Neural progenitor cell (in vitro differentiated cells): ENCODE results near the gene SLC51B. TPM values are rescaled to one million over a fixed set of nuclear protein-coding genes. Genes with fewer than 3 reads are reported as not detected.
A peak's percentile ranks its signal among the peaks of the same experiment; 100 is the strongest.
"Not testable (repeated sequence)": the region's sequence is repeated elsewhere in the genome, so short reads cannot be mapped to it uniquely, and the experiment has no call there.

Source experiments
- DNase-seq: peaks from one replicate; pipeline ENCODE4 v3.0.0-alpha.2; 2016; ENCODE audit warnings: low spot score
- H2AFZ ChIP-seq: fragments of 200-600 bp; sonication (generic); replicated peaks from 2 replicates; pipeline ENCODE4 v1.6.1; 2016; ENCODE audit warnings: antibody characterized with exemption
- H3F3A ChIP-seq: fragments of 200-600 bp; sonication (generic); 2 replicates; pipeline ENCODE4 v1.6.1; 2016; ENCODE audit warnings: antibody characterized with exemption, low read depth
- H3K27ac ChIP-seq: fragments of 200-600 bp; sonication (generic); 2 replicates; pipeline ENCODE4 v1.5.1; 2016; ENCODE audit warnings: mild to moderate bottlenecking
- H3K27me3 ChIP-seq: fragments of 200-600 bp; sonication (generic); 2 replicates; pipeline ENCODE4 v1.6.1; 2016; ENCODE audit warnings: mild to moderate bottlenecking, moderate library complexity
- H3K36me3 ChIP-seq: fragments of 200-600 bp; sonication (generic); 2 replicates; pipeline ENCODE4 v1.5.1; 2016
- H3K4me1 ChIP-seq: fragments of 200-600 bp; sonication (generic); 2 replicates; pipeline ENCODE4 v1.6.1; 2016; ENCODE audit warnings: mixed run types
- H3K4me2 ChIP-seq: fragments of 200-600 bp; sonication (generic); 2 replicates; pipeline ENCODE4 v1.6.1; 2016
- H3K4me3 ChIP-seq: fragments of 200-600 bp; sonication (generic); 2 replicates; pipeline ENCODE4 v1.5.1; 2016
- H3K79me2 ChIP-seq: fragments of 200-600 bp; sonication (generic); 2 replicates; pipeline ENCODE4 v1.6.1; 2016; ENCODE audit warnings: low read depth
- H3K9ac ChIP-seq: fragments of 200-600 bp; sonication (generic); 2 replicates; pipeline ENCODE4 v1.6.1; 2016
- H3K9me3 ChIP-seq: fragments of 200-600 bp; sonication (generic); 2 replicates; pipeline ENCODE4 v1.5.1; 2016; ENCODE audit warnings: low read depth
- H4K20me1 ChIP-seq: fragments of 200-600 bp; sonication (generic); 2 replicates; pipeline ENCODE4 v1.6.1; 2016; ENCODE audit warnings: low read depth
- H3K27ac Mint-ChIP-seq: 3 replicates; pipeline ENCODE4 v1.8.0; 2021; ENCODE audit warnings: mixed read lengths
- H3K27me3 Mint-ChIP-seq: 2 replicates; pipeline ENCODE4 v1.8.0; 2022; ENCODE audit warnings: low read depth, mild to moderate bottlenecking, inconsistent platforms, moderate library complexity, mixed read lengths; ENCODE audit not compliant: insufficient read depth
- H3K36me3 Mint-ChIP-seq: 3 replicates; pipeline ENCODE4 v1.8.0; 2021; ENCODE audit warnings: mixed read lengths
- H3K4me1 Mint-ChIP-seq: 3 replicates; pipeline ENCODE4 v1.8.0; 2021; ENCODE audit warnings: mixed read lengths
- H3K4me3 Mint-ChIP-seq: 3 replicates; pipeline ENCODE4 v1.8.0; 2021; ENCODE audit warnings: mild to moderate bottlenecking, moderate library complexity, mixed read lengths
- H3K9me3 Mint-ChIP-seq: 3 replicates; pipeline ENCODE4 v1.8.0; 2020; ENCODE audit warnings: mixed read lengths
- EZH2 ChIP-seq: fragments of 200-600 bp; sonication (generic); IDR thresholded peaks from 2 replicates; pipeline ENCODE4 v1.6.1; 2017; ENCODE audit warnings: antibody characterized with exemption, mild to moderate bottlenecking, moderate library complexity
- EZH2phosphoT487 ChIP-seq: fragments of 200-600 bp; sonication (generic); IDR thresholded peaks from 2 replicates; pipeline ENCODE4 v1.6.1; 2017; ENCODE audit warnings: antibody characterized with exemption
- total RNA-seq: library from RNA; depleted of rRNA; stranded (reverse); fragments of >200 nt; gene quantifications from 2 replicates; pipeline ENCODE4 v1.2.3, GENCODE V29; 2015; ENCODE audit warnings: low replicate concordance
- TF ChIP-seq, protein P1 (sequence below): fragments of 200-600 bp; sonication (generic); IDR thresholded peaks from 2 replicates; pipeline ENCODE4 v1.5.1; 2017; ENCODE audit warnings: antibody characterized with exemption, mild to moderate bottlenecking

The SLC51B gene
- total RNA-seq, 1 donor from 2014 or later: not detected

DNA sequence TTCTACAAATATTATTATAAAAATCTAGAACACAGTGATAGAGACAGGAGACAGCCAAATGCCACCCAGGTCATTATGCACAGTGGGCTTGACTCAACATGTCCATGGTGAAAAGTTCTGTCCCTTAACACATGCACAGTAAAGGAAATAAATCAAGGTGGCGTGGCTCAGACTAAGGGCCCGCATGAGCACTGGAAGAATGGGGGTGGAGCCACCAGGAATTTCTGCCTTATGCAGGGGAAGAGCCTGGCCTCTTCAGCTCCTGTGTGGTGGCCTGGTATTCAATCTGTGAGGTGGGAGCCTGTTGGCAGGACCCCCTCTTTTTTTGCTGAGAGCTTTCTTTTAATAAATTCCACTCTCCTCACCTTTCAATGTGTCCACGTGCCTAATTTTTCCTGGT, 38.3 kb upstream of the SLC51B start:
- Histone ChIP-seq H3K9me3 (no peaks in the 10 kb centered on the region), H3K4me2 (no peak overlapping the region), H3K4me1 (peaks cover 6% of the 10 kb centered on the region), H4K20me1 (no peaks in the 10 kb centered on the region), H3K4me3 (no peak overlapping the region), H3K27me3 (no peaks in the 10 kb centered on the region), H3K9ac (no peak overlapping the region), H3K79me2 (no peaks in the 10 kb centered on the region), H2AFZ (no peak overlapping the region), H3K36me3 (no peaks in the 10 kb centered on the region), H3K27ac (peak overlapping the region; percentile 56), H3F3A (peaks cover 18% of the 10 kb centered on the region)
- Mint-ChIP-seq H3K4me1 (no peaks in the 10 kb centered on the region), H3K4me3 (no peak overlapping the region), H3K27me3 (no peaks in the 10 kb centered on the region), H3K9me3 (no peaks in the 10 kb centered on the region), H3K27ac (no peak overlapping the region), H3K36me3 (peaks cover 21% of the 10 kb centered on the region)
- TF ChIP-seq EZH2: no peak
- DNase-seq: no peak

DNA sequence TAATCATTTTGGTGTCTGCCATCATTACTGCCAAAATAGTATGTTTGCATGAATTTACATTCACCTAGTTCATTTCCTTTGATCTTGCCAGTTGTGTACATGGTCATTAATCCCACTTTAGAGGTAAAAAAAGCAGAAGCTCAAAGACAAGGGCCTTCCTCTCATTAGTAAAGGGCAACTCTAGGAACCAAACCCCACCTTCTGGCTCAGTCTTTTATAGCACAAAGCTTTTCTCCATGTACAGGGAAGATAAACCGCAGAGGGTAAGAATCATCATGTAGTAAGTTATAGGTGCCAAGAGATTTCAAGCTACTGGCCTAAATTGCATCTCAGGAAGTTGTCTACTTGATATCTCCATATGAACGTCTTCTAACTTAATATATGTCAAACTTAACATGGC, 36.2 kb upstream of the SLC51B start:
- Mint-ChIP-seq H3K9me3 (peaks cover 10% of the 10 kb centered on the region), H3K36me3 (peaks cover 29% of the 10 kb centered on the region), H3K4me3 (no peak overlapping the region), H3K27ac (no peak overlapping the region), H3K4me1 (no peaks in the 10 kb centered on the region), H3K27me3 (no peaks in the 10 kb centered on the region)
- Histone ChIP-seq H3K4me3 (no peak overlapping the region), H2AFZ (no peak overlapping the region), H3F3A (peaks cover 18% of the 10 kb centered on the region), H3K27me3 (no peaks in the 10 kb centered on the region), H3K9ac (no peak overlapping the region), H3K9me3 (no peaks in the 10 kb centered on the region), H4K20me1 (no peaks in the 10 kb centered on the region), H3K4me2 (no peak overlapping the region), H3K4me1 (peaks cover 6% of the 10 kb centered on the region), H3K27ac (no peak overlapping the region), H3K79me2 (no peaks in the 10 kb centered on the region), H3K36me3 (no peaks in the 10 kb centered on the region)
- TF ChIP-seq EZH2phosphoT487 (no peak), EZH2 (no peak)
- TF ChIP-seq, protein P1, sequence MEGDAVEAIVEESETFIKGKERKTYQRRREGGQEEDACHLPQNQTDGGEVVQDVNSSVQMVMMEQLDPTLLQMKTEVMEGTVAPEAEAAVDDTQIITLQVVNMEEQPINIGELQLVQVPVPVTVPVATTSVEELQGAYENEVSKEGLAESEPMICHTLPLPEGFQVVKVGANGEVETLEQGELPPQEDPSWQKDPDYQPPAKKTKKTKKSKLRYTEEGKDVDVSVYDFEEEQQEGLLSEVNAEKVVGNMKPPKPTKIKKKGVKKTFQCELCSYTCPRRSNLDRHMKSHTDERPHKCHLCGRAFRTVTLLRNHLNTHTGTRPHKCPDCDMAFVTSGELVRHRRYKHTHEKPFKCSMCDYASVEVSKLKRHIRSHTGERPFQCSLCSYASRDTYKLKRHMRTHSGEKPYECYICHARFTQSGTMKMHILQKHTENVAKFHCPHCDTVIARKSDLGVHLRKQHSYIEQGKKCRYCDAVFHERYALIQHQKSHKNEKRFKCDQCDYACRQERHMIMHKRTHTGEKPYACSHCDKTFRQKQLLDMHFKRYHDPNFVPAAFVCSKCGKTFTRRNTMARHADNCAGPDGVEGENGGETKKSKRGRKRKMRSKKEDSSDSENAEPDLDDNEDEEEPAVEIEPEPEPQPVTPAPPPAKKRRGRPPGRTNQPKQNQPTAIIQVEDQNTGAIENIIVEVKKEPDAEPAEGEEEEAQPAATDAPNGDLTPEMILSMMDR: peak; percentile 35
- no peak for DNase-seq

DNA sequence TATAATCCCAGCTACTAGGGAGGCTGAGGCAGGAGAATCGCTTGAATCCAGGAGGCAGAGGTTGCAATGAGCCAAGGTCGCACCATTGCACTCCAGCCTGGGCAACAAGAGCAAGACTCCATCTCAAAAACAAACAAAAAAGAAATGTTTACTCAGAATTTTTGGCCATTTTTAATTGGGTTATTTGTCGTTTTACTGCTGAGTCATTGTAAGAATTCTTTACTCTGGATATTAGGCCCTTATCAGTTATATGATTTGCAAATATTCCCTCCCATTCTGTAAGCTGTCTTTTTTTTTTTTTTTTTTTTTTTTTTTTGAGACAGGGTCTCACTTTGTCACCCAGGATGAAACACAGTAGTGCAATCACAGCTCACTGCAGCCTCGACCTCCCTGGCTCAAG, 34.0 kb upstream of the SLC51B start:
- H3K79me2 ChIP-seq, H4K20me1 ChIP-seq, H3K4me3 ChIP-seq, H3K9ac ChIP-seq, H3K27ac ChIP-seq, H3K4me3 Mint-ChIP-seq, H2AFZ ChIP-seq, H3K4me1 Mint-ChIP-seq, H3K4me2 ChIP-seq, H3K27ac Mint-ChIP-seq, DNase-seq, H3K27me3 ChIP-seq, H3K9me3 ChIP-seq, H3K27me3 Mint-ChIP-seq, H3K4me1 ChIP-seq: not testable (repeated sequence)
- H3F3A ChIP-seq: peaks cover 18% of the 10 kb centered on the region
- Mint-ChIP-seq H3K9me3 (peaks cover 14% of the 10 kb centered on the region), H3K36me3 (peaks cover 34% of the 10 kb centered on the region)
- peaks cover 13% of the 10 kb centered on the region for H3K36me3 ChIP-seq

DNA sequence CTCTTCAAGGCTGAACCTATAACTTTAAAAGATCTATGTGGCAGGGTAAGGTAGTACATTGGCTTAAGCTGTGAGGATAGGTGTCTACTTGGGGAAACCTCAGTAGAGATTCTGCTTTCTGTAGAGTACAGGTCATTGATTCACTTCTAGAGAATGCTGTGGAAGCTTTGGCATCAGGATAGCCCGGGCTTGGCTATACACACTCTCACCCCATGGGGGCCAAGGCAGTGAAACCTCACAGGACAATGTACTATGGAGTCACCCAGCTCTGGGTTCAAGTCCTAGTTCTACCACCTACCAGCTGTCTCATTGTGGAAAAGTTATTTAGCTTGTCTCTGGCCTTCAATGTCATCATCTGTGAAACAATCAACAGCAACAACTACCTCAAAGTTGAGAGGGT, 24.8 kb upstream of the SLC51B start:
- no peak overlapping the region for H3K4me2 ChIP-seq
- H3K27me3 ChIP-seq: no peaks in the 10 kb centered on the region
- no peaks in the 10 kb centered on the region for H3K4me1 ChIP-seq
- Mint-ChIP-seq H3K36me3 (peaks cover 24% of the 10 kb centered on the region), H3K4me3 (no peak overlapping the region), H3K9me3 (no peaks in the 10 kb centered on the region), H3K27me3 (no peaks in the 10 kb centered on the region), H3K27ac (no peak overlapping the region), H3K4me1 (no peaks in the 10 kb centered on the region)
- H3K9ac ChIP-seq: no peak overlapping the region
- H4K20me1 ChIP-seq: peaks cover 3% of the 10 kb centered on the region
- peaks cover 15% of the 10 kb centered on the region for H3K36me3 ChIP-seq
- TF ChIP-seq EZH2 (no peak), EZH2phosphoT487 (no peak)
- TF ChIP-seq, protein P1: no peak
- no peaks in the 10 kb centered on the region for H3K79me2 ChIP-seq
- no peak overlapping the region for H3K27ac ChIP-seq
- H2AFZ ChIP-seq: no peak overlapping the region
- H3F3A ChIP-seq: peaks cover 7% of the 10 kb centered on the region
- H3K9me3 ChIP-seq: no peaks in the 10 kb centered on the region
- H3K4me3 ChIP-seq: no peak overlapping the region
- no peak for DNase-seq
